GM21528 (cell line): ENCODE measurements around the gene GHSR.

ENCODE experiments used
- ATAC-seq: cut with Tn5 transposase; IDR thresholded peaks from one replicate; pipeline ENCODE4 v1.9.1; 2021; ENCODE audit warnings: mild to moderate bottlenecking, moderate library complexity; ENCODE audit not compliant: unreplicated experiment, low FRiP score

GHSR gene, protein sequence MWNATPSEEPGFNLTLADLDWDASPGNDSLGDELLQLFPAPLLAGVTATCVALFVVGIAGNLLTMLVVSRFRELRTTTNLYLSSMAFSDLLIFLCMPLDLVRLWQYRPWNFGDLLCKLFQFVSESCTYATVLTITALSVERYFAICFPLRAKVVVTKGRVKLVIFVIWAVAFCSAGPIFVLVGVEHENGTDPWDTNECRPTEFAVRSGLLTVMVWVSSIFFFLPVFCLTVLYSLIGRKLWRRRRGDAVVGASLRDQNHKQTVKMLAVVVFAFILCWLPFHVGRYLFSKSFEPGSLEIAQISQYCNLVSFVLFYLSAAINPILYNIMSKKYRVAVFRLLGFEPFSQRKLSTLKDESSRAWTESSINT

DNA sequence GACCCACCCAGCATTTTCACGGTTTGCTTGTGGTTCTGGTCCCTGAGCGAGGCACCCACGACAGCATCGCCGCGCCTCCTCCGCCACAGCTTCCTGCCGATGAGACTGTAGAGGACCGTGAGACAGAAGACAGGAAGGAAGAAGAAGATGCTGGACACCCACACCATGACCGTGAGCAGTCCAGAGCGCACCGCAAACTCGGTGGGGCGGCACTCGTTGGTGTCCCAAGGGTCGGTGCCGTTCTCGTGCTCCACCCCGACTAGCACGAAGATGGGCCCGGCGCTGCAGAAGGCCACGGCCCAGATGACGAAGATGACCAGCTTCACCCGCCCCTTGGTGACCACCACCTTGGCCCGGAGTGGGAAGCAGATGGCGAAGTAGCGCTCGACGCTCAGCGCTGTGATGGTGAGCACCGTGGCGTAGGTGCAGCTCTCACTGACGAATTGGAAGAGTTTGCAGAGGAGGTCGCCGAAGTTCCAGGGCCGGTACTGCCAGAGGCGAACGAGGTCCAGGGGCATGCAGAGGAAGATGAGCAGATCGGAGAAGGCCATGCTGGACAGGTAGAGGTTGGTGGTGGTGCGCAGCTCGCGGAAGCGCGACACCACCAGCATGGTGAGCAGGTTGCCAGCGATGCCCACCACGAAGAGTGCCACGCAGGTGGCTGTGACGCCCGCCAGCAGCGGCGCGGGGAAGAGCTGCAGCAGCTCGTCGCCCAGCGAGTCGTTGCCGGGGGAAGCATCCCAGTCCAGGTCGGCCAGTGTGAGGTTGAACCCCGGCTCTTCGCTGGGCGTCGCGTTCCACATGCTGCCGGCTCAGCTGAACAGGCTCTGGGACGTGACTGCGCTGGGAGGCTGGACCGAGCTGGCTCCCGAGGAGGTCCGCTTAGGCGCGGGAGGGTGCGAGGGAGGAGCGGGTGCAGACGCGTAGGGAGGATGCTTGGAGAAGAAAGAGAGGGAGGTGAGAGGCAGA is at the start of gene GHSR:
TSS of gene GHSR (minus strand) at position 846 of the 969 bp plus-strand sequence. CDS start at position 803, 43 bp downstream.
- no peak for ATAC-seq

DNA sequence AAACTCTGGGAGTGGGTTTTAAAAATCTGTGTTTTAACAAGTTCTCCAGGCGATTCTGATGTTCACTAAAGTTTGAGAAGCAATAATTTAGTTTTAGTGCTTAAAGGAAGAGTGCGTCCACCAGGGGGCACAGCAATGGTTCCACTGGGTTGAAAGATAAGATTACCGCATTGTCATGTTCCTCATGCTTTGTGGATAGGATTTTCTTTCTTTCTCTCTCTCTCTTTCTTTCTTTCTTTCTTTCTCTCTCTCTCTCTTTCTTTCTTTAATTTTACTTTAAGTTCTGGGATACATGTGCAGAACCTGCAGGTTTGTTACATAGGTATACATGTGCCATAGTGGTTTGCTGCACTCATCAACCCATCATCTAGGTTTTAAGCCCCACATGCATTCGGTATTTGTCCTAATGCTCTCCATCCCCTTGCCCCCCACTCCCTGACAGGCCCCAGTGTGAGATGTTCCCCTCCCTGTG is 42.0 kb upstream of the GHSR start:
- peak; percentile 74 for ATAC-seq

DNA sequence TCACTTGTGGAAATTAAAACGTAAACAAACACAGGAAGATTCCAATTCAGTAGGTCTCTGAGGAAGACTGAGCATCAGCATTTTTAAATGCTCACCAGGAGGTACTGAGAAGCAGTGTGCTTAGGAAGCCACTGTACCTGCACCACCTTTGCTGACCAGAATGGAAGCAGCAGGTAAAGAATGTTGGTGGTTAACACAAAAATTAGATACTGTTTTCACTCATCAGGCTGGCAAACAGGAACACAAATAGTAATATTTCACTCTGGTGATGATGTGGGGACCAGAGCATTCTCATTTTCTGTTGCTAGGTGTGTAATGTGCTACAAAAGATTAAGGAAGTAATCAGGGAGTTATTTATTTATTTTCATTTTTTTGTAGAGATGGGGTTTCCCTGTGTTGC is 29.9 kb upstream of the GHSR start:
- ATAC-seq: peak; percentile 42

DNA sequence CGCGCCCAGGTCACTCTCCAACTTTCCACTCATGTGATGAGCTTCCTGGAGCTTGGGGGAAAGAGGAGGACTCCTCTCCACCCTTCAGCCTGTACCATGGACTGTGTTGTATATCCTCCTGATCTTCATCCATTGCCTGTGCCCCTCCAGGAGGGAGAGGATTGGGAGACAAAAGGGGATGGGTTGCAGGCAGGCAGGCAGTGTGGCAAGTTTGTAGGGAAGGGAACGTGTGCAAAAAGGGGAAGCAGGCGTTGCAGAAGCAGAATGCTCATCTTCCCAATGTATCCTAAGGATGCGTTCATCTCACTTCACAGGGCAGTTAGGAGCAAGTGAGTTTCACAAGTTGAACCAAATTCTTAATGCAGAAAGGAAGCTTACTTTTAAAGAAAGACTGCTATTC is 28.1 kb upstream of the GHSR start:
- no peak for ATAC-seq

DNA sequence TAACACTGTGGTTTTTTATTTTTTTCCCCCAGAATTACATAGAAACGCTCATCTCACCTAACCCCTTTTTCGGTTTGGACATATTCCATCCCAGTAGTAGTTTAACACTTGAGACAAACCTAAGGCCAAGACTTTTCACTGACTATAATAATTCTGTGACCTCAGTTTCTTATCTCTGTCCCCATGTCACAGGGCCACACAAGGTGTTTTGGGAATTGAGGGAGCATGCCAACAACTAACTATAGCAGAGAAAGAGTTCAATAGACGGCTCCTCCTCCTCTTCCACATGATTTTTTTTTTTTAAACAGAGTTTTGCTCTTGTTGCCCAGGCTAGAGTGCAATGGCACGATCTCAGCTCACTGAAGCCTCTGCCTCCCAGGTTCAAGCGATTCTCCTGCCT is 27.4 kb upstream of the GHSR start:
- no peak for ATAC-seq

DNA sequence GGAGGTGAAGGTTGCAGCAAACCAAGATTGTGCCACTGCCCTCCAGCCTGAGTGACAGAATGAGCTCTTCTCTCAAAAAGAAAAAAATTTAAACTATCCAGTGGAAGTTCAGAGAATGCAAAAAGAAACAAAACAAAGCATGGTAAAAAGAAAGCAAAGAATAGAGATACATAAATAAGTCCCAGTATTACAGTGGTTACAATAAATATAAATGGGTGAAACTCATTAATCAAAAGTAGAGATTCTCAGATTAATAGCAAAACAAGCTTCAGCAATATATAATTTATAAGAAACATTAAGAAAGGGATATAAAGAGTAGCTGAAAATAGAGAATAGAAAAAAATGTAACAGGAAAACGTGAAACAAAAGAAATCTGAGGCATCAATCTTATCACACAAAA is 23.6 kb upstream of the GHSR start:
- no peak for ATAC-seq

DNA sequence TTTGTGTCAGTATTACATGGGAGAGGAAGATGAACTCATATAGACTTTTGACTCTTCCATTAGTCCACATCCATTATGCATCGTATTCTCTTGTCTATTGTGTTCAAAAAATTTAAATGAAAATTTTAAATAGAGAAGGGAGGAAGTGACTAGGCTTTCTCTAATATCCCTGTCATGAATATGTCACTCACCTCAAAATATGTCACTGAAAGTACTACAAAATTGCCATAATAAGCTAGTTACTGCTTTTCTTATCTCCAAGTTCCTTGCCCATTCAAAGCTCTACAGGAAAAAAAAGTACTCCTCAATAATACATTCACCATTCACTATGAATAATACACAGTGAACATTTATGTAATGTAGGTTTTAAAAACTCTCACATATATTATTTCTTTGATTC is 22.3 kb upstream of the GHSR start:
- ATAC-seq: no peak

DNA sequence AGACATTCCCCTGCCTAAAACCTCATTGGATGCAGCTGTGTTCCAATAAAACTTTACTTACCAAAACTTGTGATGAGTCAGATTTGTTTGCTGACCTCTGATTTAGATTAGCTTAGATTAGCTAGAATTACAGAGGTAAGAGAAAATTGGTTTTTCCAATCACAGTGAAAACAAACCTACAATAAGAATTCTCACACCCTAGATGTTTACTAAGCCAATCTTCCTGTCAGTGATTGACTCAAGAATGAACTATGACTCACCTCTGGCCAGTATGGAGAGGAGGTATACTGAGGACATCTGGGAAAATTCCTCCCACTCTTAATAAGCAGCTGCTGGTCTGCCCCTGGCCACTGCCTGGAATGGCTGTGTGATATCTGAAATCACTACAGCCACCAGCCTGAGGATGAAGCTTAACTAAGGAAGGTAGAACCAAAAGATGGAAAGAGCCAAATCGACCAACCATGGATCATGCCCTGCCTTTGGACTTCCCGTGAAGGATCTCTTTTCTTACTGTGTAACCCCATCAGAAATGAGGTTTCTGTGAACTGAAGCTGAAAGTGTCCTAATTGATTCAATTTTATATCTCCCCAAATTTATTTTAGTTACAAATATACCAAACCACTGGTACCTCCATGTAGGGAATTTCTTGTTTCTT is 19.0 kb upstream of the GHSR start:
- ATAC-seq: no peak

DNA sequence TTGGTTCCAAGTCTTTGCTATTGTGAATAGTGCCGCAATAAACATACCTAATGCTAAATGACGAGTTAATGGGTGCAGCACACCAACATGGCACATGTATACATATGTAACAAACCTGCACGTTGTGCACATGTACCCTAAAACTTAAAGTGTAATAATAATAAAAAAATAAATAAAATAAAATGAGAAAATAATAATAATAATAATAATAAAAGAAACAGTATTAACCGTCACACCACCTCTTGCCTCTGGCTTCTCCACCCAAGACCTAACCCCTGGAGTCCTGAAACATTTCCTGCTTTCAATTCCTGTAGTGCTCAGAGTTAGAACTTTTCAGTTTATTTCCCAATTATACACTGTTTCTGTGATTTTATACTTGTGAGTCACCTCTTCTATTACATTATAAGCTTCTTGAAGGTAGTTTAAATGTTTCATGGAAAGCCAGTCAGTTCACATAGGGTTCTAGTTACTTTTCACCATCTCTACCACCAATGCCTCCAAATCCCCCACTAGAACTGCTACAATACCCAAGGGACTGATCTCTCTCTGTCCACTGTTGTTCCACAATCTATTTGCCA is 18.4 kb upstream of the GHSR start:
- ATAC-seq: no peak

DNA sequence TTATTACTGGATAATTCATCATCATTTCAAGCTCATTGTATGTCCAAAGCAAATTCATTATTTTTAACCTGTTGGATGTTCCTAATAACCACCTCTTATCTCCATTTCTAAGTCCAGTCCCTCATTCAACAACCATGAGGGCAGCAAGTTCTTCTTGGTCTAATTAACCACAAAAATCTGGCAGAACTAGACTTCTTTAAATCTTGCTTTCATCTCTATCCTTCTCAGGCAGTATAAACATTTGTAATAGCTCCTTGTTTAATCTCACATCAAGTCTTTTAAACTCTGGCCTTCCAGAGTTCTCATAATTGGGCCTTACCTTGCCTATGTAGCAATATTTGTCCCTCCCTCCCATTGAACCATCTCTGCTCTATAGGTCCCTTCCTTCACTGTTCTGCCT is 17.0 kb upstream of the GHSR start:
- no peak for ATAC-seq

DNA sequence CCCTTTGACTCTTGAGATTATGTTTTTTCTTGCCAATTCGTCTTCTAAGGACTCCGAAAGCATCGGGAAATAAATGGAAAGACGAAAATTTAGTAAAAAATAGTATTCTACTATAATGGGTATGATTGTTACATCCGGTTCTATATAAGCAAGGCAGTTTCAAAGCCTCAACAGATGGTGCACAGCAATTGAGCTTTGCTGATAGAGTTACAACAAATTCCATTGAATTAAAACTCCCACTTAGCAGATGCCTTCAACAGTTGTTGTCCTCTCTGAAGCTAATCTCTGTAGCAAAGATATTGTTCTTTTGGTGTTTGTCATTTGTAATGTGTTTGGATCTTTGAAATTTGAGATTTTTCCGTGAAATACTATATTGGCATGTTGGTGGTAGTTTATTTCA is 16.1 kb upstream of the GHSR start:
- ATAC-seq: no peak

DNA sequence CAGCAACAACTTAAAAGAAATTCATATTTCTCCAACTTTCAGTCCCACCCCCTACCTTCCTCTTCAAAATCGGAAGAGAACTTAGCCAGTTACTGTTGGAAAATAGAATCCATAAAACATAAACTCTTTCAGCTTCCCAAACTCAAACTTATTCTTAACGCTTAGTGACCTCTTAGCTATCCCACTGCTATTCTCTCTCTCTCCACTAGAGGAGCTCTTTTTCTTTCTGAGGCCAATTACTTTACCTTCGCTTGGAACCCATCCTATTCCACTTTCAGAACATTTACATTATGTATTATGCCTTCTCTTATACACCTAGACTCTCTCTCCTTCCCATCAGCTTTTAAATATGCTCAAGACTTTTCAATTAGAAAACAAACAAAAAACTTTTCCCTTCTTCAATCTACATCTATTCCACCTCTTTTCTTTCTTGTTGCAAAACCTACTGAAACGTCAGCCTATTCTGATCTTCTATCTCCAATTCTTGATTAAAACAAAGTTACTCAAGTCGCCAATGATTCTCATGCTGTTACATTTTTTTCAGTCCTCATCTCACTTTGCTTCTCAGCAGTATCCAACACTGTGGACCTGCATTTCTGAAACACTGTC is 13.4 kb upstream of the GHSR start:
- ATAC-seq: no peak

DNA sequence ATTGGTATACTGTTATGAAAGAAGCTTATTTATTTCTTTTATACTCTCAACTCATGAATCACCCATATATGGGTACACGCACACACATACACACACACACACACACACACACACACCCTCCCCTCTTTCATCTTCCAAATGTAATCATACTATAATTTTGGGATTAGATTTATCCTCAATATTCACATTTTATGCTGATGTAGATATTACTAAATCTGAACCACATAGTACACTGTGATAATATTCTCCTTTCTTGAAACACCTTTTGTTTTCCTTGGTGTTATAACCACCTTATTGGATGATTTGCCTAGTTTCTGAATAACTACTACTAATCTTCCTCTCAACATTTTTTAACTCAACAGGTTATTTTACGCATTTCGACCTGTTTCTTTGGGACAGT is 8.1 kb upstream of the GHSR start:
- ATAC-seq: no peak

DNA sequence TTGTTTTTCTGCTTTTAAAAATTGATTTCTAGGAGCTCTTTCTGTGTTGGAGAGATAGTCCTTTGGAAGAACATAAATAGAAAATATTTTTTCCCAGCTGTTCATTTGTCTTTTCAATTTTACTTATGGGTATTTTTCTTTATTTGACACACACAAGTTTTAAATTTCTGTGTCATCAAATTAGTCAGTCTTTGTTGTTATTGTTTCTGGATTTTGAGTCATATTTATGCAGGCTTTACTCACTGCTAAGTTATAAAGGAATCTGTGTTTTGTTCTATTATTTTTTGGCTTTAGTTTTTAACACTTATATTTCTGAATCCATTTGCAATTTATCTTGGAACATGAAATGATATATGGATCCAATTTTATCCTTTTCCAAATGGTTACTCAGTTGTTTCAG is 5.9 kb upstream of the GHSR start:
- no peak for ATAC-seq

DNA sequence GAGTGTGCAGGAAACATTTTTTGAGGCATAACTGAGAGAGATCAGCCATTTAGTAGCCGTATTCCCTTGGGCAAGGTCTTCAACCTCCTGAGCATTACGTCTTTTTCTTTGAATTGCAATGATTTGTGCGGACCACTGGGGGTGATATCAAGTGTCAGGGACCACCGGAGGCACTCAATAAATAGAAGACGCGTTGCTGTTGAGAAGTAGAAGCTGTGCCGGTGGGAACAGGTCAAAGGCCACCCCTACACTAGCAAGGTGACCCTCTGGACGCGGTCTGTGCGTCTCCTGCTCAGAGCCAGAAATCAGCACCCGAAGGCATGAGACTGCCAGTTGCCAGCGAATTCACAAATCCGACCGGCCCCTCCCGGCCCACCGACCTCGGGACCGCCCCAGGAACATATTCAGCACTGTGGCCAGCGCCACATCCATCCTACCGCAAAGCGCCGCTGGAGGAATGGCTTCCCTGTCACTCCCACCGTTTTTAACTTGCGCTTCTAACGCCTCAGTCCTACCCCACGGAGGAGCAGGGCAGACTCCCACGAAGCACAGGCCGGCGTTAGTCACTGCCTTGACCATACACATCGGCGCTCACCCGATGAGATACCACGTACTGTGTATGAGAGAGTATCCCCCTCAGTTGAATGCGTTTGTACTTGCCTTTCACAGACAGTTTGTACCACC is 1.4 kb upstream of the GHSR start:
- no peak for ATAC-seq

DNA sequence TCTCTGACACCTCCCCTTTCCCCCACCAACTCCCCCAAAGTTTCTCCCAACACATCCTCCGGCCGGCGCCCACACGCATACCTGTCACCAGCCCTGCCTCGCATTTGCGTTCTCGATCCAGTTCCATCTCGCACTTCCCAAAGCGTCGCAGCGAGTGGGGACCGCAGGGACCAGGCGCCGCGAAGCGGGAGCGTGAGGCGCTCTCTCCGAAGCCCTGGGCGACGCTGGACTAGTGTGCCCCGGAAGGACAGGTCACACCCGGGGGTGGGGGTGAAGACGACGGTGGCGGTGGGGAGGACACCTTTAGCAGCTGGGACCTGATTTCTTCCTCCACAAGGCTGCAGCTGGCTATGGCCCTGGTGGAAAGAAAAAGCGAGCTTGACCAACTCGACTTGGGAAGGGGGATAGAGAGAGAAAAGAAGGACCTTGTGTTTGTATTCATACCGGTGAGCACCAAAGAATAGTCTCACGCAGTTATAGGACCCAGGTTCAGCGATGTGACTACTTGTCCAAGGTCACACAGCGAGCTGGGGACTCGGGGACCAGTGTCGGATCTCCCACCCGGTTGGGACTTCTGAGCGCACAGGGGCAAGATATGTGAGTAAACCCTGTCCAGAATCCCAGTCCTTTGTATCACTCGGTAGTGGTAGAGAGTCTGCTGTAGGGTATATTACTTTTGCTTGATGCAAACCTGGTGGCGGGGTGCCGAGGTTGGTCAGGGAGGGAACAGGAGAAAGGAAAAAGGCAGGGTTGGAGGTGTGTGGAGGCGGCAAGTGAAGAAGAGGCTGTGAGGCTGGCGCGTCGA is 607 bp upstream of the GHSR start:
- ATAC-seq: no peak

DNA sequence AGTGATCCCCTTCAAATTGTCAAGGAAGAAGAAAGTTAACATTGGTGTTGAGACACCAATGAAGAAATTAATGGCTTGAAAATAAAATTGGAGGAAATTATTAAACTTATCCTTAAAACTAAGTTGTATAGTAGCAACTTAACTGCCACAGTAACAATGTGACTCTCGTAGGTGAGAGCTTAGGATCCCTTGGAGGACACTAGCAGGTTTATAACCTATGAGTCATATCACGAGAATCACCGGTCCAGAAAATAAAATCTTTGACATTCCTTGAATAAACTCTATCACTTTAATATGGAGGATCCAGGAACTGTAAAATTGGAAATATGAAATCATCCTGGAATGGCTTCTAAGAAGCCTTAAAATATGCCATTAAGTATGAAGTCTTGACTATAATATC is 2.1 kb downstream of the GHSR start:
- no peak for ATAC-seq

DNA sequence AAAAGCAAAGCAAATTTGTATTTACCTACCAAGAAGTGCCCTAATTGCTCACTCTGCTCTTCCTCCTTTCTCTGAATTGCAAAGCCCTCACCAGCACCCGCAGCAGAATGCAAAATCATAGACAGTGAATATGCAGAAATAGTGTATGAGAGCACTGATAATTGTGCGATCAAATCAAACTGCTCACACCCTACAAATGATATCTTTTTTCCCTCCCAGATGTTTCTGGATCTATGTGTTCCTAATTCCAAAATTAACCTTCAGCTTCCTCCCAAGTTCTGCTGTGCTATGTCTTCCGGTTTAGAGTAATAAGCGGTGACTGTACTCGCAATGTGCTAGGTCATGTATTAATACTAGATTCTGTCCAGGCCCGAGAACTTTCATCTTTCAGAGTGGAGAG is 3.4 kb downstream of the GHSR start:
- no peak for ATAC-seq

DNA sequence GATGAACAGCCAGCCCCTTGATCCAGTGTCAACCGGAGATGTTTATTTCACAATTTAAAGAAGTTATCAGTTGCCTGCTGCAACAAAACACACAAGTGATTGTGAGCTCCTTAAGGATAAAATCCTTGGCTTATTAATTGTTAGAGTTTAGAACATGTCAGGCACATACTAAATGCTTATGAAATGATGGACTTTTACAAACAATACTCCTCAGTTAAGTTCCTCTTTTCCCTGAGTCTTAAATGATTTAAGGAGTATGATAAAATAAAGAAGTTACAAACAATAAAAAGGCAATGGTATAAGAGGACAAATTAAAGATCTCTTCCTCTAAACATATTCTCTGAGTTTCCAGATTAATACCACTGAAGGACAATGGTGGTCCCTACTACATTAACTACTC is 5.7 kb downstream of the GHSR start:
- no peak for ATAC-seq
